ENCODE measurements around the gene ZNF500.

DNA sequence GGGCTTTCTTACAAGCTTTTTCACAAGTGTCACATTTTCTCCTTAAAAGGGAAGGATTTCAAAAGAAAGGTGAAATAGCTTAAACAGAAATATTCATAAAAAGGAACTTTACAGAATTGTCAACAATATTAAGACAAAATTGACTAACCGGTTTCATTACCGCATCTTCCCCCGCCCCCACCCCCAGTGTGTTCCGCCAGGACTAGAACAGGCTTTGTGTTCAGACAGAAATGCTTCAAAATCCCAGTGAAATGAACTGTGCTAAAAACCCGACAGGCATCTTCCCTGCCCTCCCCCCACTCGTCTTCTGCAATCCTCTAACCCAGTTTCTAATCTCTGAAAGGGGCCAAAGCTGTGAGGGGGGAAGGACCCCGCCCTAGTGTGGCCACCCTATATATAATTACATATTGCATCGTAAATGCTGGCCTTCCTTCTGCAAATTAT, 36.5 kb upstream of the ZNF500 start:
- no peak for TF ChIP-seq POLR2A (IDR thresholded peaks at IDR 0.05)
- TF ChIP-seq, protein P1, sequence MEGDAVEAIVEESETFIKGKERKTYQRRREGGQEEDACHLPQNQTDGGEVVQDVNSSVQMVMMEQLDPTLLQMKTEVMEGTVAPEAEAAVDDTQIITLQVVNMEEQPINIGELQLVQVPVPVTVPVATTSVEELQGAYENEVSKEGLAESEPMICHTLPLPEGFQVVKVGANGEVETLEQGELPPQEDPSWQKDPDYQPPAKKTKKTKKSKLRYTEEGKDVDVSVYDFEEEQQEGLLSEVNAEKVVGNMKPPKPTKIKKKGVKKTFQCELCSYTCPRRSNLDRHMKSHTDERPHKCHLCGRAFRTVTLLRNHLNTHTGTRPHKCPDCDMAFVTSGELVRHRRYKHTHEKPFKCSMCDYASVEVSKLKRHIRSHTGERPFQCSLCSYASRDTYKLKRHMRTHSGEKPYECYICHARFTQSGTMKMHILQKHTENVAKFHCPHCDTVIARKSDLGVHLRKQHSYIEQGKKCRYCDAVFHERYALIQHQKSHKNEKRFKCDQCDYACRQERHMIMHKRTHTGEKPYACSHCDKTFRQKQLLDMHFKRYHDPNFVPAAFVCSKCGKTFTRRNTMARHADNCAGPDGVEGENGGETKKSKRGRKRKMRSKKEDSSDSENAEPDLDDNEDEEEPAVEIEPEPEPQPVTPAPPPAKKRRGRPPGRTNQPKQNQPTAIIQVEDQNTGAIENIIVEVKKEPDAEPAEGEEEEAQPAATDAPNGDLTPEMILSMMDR (IDR thresholded peaks at IDR 0.05), result no peak
